Measurements from ENCODE around the gene RAB11FIP2. TPM values are rescaled to one million over a fixed set of nuclear protein-coding genes. Genes with fewer than 3 reads are reported as not detected.

RAB11FIP2 gene, protein sequence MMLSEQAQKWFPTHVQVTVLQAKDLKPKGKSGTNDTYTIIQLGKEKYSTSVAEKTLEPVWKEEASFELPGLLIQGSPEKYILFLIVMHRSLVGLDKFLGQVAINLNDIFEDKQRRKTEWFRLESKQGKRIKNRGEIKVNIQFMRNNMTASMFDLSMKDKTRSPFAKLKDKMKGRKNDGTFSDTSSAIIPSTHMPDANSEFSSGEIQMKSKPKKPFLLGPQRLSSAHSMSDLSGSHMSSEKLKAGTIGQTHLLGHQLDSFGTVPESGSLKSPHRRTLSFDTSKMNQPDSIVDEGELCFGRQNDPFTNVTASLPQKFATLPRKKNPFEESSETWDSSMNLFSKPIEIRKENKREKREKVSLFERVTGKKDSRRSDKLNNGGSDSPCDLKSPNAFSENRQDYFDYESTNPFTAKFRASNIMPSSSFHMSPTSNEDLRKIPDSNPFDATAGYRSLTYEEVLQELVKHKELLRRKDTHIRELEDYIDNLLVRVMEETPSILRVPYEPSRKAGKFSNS
- total RNA-seq = 8.1 and 8.5 TPM in 2 replicates

GRCh38 chr10:118046395-118047156, at the start of gene RAB11FIP2:
RAB11FIP2 (minus strand) TSS chr10:118046941; CDS start chr10:118046163, 778 bp downstream.

